HepG2 (cell line): ENCODE data around the gene H6PD.

Source experiments
- CEBPB ChIP-seq: IDR thresholded peaks from 2 replicates; pipeline ENCODE4 v1.6.1; 2011; ENCODE audit warnings: low read depth, low read length, improper control_type of control experiment, borderline replicate concordance
- ELF1 ChIP-seq: sonication (generic); formaldehyde crosslinking; IDR thresholded peaks from 2 replicates; pipeline ENCODE4 v1.4.0; 2020; ENCODE audit warnings: missing genetic modification reagents
- NR2C2 ChIP-seq: sonication (generic); formaldehyde crosslinking; IDR thresholded peaks from 2 replicates; pipeline ENCODE4 v1.4.0; 2020; ENCODE audit warnings: missing genetic modification reagents, mild to moderate bottlenecking, moderate library complexity, borderline replicate concordance
- ZC3H4 ChIP-seq: sonication (generic); formaldehyde crosslinking; IDR thresholded peaks from 2 replicates; pipeline ENCODE4 v1.4.0; 2020; ENCODE audit warnings: missing genetic modification reagents, borderline replicate concordance
- ZNF143 ChIP-seq: sonication (generic); formaldehyde crosslinking; IDR thresholded peaks from 2 replicates; pipeline ENCODE4 v1.4.0; 2020; ENCODE audit warnings: missing genetic modification reagents
- ZNF274 ChIP-seq: sonication (generic); formaldehyde crosslinking; IDR thresholded peaks from 2 replicates; pipeline ENCODE4 v1.5.1; 2020; ENCODE audit warnings: mild to moderate bottlenecking, missing genetic modification reagents
- TF ChIP-seq, protein P1 (sequence below): conservative IDR thresholded peaks from 2 replicates; pipeline ENCODE4 v1.6.1; 2018; ENCODE audit warnings: missing genetic modification reagents
- TF ChIP-seq, protein P2 (sequence below), 2 experiments: sonication (generic) in 1 of 2; formaldehyde crosslinking in 1 of 2; IDR thresholded peaks; 2 replicates each; pipeline versions ENCODE4 v1.5.1 to v1.6.1; 2011 to 2020; ENCODE audit warnings: borderline replicate concordance in 1 of 2, low read depth in 1 of 2, low read length in 1 of 2, mild to moderate bottlenecking in 1 of 2, missing genetic modification reagents in 1 of 2, moderate library complexity in 1 of 2
- TF ChIP-seq, protein P3 (sequence below): sonication (generic); formaldehyde crosslinking; IDR thresholded peaks from 2 replicates; pipeline ENCODE4 v1.5.0; 2020; ENCODE audit warnings: mild to moderate bottlenecking, missing genetic modification reagents, moderate library complexity

DNA sequence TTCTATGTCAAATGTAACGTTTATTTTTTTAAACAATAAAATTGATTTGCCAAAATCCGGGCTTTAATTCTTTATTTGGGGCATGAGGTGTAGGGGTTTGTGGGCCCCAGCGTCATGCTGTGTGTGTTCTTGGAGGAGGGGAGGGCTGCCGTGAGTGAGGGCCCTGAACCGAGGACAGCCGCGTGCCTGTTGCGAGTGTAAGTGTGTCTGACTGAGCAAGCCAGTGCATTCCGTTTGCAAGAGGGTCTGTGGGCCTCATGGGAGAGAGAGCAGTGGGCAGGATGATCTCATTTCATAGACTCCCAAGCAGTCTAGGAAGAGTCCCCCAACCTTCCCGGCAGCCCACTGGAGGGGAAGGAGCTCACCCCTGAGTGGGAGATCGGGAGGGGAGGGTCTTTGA lies 36.7 kb downstream of the H6PD start:
- TF ChIP-seq, protein P1, sequence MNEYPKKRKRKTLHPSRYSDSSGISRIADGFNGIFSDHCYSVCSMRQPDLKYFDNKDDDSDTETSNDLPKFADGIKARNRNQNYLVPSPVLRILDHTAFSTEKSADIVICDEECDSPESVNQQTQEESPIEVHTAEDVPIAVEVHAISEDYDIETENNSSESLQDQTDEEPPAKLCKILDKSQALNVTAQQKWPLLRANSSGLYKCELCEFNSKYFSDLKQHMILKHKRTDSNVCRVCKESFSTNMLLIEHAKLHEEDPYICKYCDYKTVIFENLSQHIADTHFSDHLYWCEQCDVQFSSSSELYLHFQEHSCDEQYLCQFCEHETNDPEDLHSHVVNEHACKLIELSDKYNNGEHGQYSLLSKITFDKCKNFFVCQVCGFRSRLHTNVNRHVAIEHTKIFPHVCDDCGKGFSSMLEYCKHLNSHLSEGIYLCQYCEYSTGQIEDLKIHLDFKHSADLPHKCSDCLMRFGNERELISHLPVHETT (CRISPR knock-in tag), result no peak
- TF ChIP-seq, protein P2, sequence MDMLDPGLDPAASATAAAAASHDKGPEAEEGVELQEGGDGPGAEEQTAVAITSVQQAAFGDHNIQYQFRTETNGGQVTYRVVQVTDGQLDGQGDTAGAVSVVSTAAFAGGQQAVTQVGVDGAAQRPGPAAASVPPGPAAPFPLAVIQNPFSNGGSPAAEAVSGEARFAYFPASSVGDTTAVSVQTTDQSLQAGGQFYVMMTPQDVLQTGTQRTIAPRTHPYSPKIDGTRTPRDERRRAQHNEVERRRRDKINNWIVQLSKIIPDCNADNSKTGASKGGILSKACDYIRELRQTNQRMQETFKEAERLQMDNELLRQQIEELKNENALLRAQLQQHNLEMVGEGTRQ (IDR thresholded peaks at IDR 0.05; ENCODE audit: low read depth, low read length), result no peak
- TF ChIP-seq, protein P2 (CRISPR knock-in tag; IDR thresholded peaks at IDR 0.05; ENCODE audit: borderline replicate concordance), result no peak
- no peak for TF ChIP-seq ZC3H4 (CRISPR knock-in tag)
- TF ChIP-seq, protein P3, sequence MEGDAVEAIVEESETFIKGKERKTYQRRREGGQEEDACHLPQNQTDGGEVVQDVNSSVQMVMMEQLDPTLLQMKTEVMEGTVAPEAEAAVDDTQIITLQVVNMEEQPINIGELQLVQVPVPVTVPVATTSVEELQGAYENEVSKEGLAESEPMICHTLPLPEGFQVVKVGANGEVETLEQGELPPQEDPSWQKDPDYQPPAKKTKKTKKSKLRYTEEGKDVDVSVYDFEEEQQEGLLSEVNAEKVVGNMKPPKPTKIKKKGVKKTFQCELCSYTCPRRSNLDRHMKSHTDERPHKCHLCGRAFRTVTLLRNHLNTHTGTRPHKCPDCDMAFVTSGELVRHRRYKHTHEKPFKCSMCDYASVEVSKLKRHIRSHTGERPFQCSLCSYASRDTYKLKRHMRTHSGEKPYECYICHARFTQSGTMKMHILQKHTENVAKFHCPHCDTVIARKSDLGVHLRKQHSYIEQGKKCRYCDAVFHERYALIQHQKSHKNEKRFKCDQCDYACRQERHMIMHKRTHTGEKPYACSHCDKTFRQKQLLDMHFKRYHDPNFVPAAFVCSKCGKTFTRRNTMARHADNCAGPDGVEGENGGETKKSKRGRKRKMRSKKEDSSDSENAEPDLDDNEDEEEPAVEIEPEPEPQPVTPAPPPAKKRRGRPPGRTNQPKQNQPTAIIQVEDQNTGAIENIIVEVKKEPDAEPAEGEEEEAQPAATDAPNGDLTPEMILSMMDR (CRISPR knock-in tag), result no peak
- TF ChIP-seq ZNF143 (CRISPR knock-in tag), result no peak
- TF ChIP-seq CEBPB, result no peak
- TF ChIP-seq NR2C2 (CRISPR knock-in tag), result no peak
- TF ChIP-seq ELF1, result no peak
- no peak for TF ChIP-seq ZNF274 (CRISPR knock-in tag)
